Naive B cell (primary cell): ENCODE results near the gene TRAPPC10. TPM values are rescaled to one million over a fixed set of nuclear protein-coding genes. Genes with fewer than 3 reads are reported as not detected.
"Not testable (repeated sequence)": the region's sequence is repeated elsewhere in the genome, so short reads cannot be mapped to it uniquely, and the experiment has no call there.

Experiments
- ATAC-seq, 2 donors: fragments of 150-1000 bp; cut with Tn5 transposase; 2 replicates each; pipeline ENCODE4 v1.10.0; 2021; ENCODE audit warnings: low read depth in 2 of 2, mild to moderate bottlenecking in 2 of 2, moderate library complexity in 2 of 2
- DNase-seq: peaks from one replicate; pipeline ENCODE4 v3.0.0; 2022
- H3K27ac Mint-ChIP-seq, 6 donors: one replicate each; pipeline ENCODE4 v1.8.0; 2020 to 2022; ENCODE audit warnings: mild to moderate bottlenecking in 6 of 6, mixed read lengths in 6 of 6, moderate library complexity in 5 of 6, inconsistent platforms in 2 of 6
- H3K27me3 Mint-ChIP-seq, 3 donors: one replicate each; pipeline ENCODE4 v1.8.0; 2021 to 2022; ENCODE audit warnings: mixed read lengths in 3 of 3, mild to moderate bottlenecking in 1 of 3
- H3K36me3 Mint-ChIP-seq, 2 donors: one replicate each; pipeline ENCODE4 v1.8.0; 2020 to 2022; ENCODE audit warnings: mixed read lengths in 2 of 2, inconsistent platforms in 1 of 2, mild to moderate bottlenecking in 1 of 2
- H3K4me1 Mint-ChIP-seq, 3 donors: one replicate each; pipeline ENCODE4 v1.8.0; 2020 to 2022; ENCODE audit warnings: mixed read lengths in 3 of 3, inconsistent platforms in 1 of 3, mild to moderate bottlenecking in 1 of 3, moderate library complexity in 1 of 3
- H3K4me3 Mint-ChIP-seq, 8 donors: one replicate each; pipeline ENCODE4 v1.8.0; 2020 to 2022; ENCODE audit warnings: mild to moderate bottlenecking in 8 of 8, mixed read lengths in 8 of 8, moderate library complexity in 8 of 8, inconsistent platforms in 2 of 8
- H3K9me3 Mint-ChIP-seq, 7 donors: one replicate each; pipeline ENCODE4 v1.8.0; 2020 to 2022; ENCODE audit warnings: mixed read lengths in 7 of 7, mild to moderate bottlenecking in 5 of 7, inconsistent platforms in 2 of 7, moderate library complexity in 1 of 7
- polyA plus RNA-seq, 6 donors: library from polyadenylated mRNA; unstranded; fragments of 300-500 nt; fragmentation: Illumina TruSeq; gene quantifications; one replicate each; pipeline ENCODE4 v1.2.3, GENCODE V29; 2021; ENCODE audit warnings: low read depth in 6 of 6

Gene TRAPPC10
- polyA plus RNA-seq, 6 donors from 2014 or later: 23.9 to 32.2 (median 28.0) TPM

DNA sequence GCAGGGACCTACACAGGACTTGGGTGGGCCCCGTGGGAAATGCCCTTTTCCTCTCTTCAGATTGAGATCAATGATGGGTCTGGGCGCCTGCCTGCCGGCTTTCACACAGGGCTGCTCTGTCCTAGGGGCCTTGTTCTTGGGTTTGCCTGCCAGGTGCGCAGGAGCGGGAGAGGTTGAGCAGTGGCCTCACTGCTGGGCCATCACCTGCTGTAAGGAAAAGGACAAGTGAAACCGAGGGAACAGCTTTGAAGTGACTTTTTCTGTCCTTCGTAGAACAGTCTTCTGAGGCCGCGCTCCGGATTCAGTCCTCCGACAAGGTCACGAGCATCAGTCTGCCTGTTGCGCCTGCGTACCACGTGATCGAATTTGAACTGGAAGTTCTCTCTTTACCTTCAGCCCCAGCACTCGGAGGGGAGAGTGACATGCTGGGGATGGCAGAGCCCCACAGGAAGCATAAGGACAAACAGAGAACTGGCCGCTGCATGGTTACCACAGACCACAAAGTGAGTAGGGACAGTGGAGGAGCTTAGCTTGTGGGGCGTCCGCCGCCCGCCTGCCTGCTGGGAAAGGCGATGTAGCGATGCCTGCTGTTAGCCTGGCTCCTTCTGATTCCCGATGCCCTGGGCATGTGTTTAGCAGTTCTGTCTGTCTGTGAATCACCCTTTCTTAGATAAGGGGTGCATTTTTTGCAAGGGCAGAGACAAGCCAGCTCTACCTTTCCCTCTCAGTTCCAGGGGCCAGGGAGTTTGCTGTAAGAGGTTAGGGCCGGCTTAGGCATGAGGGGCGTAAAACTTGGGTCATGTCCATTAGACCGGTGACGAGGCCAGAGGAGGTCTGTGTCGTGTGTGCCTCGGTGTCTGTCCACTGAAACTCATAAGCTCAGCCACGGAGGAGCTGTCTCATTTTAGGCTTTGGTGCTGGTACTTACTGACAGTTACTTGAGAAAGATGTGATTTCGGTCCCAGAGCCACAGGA, 75.6 kb downstream of the TRAPPC10 start:
- DNase-seq: no peak
- ATAC-seq: no peak
- Mint-ChIP-seq H3K4me3 (peak overlapping the region; percentile 28 to 82 (median 72)), H3K36me3 (peaks cover 29 to 41% of the 10 kb centered on the region in 2 donors), H3K27me3 (no peaks in the 10 kb centered on the region), H3K9me3 (no peaks in the 10 kb centered on the region), H3K4me1 (peaks cover 54 to 71% (median 56%) of the 10 kb centered on the region in 3 donors), H3K27ac (peak overlapping the region; percentile 93 to 98 (median 95))

GRCh38 chr21:44088401-44088780, 76.3 kb downstream of the TRAPPC10 start:
- peak overlapping the region in 5 of 8 donors; percentile 20 to 84 (median 74) for H3K4me3 Mint-ChIP-seq
- peaks cover 51 to 69% (median 60%) of the 10 kb centered on the region in 3 donors for H3K4me1 Mint-ChIP-seq
- H3K27ac Mint-ChIP-seq: peak overlapping the region; percentile 93 to 99 (median 96)
- H3K27me3 Mint-ChIP-seq: no peaks in the 10 kb centered on the region
- no peaks in the 10 kb centered on the region for H3K9me3 Mint-ChIP-seq
- DNase-seq (no peak), ATAC-seq (no peak)
- peaks cover 22 to 34% of the 10 kb centered on the region in 2 donors for H3K36me3 Mint-ChIP-seq

DNA sequence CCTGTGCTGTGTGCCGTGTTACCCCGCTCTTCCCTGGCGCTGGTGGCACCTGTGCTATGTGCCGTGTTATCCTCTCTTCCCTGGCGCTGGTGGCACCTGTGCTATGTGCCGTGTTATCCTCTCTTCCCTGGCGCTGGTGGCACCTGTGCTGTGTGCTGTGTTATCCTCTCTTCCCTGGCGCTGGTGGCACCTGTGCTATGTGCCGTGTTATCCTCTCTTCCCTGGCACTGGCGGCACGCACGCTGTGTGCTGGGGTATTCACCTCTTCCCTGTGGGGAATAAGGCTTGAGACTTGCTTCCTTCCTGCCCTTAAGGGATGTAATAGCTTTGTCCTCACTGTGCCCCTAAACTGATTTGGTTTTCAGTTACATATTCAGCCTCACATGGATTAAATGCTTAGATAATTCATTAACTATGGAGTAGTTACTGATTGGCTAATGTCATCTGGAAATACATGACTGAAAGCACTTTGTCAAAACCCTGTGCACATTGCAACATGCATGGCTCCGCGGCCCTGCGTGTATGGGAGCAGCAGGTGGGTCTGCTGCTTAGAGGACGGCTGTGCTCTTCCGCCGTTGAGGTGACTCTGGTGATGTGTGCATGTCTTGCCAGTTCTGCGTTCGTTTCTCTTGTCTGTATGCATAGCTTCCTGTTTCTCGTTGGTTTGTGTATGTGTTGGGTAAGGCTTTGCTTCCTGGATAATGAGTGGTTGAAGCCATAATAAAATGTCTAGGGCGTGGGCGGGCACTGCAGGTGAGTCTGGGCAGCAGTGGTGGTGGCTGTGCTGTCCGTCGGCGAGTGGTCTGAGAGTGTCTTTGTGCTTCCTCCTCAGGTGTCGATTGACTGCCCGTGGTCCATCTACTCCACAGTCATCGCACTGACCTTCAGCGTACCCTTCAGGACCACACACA, 77.1 kb downstream of the TRAPPC10 start:
- Mint-ChIP-seq H3K4me3 (peak overlapping the region; percentile 64 to 85 (median 80)), H3K27ac (peak overlapping the region; percentile 93 to 99 (median 98)), H3K4me1 (peaks cover 48 to 69% (median 56%) of the 10 kb centered on the region in 3 donors), H3K36me3 (peaks cover 24 to 34% of the 10 kb centered on the region in 2 donors), H3K27me3 (no peaks in the 10 kb centered on the region), H3K9me3 (no peaks in the 10 kb centered on the region)
- DNase-seq: peak; percentile 75
- ATAC-seq: peak; percentile 79 to 84

DNA sequence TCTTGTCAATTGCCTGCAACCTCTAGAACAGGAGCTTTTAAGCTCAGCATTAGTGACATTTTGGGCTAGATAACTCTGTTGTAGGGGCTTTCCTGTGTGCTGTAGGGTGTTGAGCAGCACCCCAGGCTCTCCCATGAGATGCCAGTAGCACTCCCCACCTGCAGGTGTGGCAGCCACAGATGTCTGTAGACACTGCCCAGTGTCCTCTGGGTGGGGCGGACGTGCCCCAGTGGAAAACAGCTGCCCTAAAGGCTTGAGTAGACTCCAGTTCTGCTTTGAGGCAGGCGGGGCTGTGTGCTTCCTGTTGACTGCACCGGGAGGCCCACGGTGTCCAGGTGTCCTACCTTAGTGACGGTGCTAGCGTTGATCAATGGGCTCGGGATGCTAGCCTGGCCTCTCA, 78.2 kb downstream of the TRAPPC10 start:
- ATAC-seq (peak; percentile 76 to 84), DNase-seq (peak; percentile 78)
- H3K4me3 Mint-ChIP-seq: peak overlapping the region; percentile 14 to 84 (median 78)
- no peaks in the 10 kb centered on the region for H3K27me3 Mint-ChIP-seq
- peaks cover 44 to 62% (median 55%) of the 10 kb centered on the region in 3 donors for H3K4me1 Mint-ChIP-seq
- peaks cover 24 to 34% of the 10 kb centered on the region in 2 donors for H3K36me3 Mint-ChIP-seq
- peak overlapping the region; percentile 93 to 99 (median 98) for H3K27ac Mint-ChIP-seq
- no peaks in the 10 kb centered on the region for H3K9me3 Mint-ChIP-seq

DNA sequence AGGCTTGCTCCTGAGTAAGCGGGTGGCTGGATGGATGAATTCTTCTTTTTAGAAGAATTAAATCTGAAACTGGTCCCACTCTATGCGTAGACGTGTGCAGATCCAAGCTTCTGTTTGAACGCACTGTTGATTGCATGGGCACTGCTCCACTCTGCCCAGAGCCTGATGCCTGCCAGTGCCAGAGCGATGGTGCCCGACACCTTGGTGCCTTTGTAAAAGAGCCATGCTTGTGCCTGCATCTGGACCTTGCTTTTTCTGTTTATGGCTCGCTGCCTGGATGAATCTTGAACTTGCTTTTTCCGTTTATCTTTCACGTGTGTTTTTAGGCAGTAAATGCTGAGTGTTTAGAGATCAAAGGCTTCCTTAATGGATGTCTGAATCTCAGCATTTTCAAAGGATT, 80.1 kb downstream of the TRAPPC10 start:
- no peaks in the 10 kb centered on the region for H3K27me3 Mint-ChIP-seq
- peaks cover 40 to 61% (median 51%) of the 10 kb centered on the region in 3 donors for H3K4me1 Mint-ChIP-seq
- H3K9me3 Mint-ChIP-seq: no peaks in the 10 kb centered on the region
- H3K4me3 Mint-ChIP-seq: peak overlapping the region in 2 of 8 donors; percentile 21 to 80
- peak overlapping the region in 4 of 6 donors; percentile 71 to 99 (median 90) for H3K27ac Mint-ChIP-seq
- ATAC-seq: no peak
- peaks cover 24 to 28% of the 10 kb centered on the region in 2 donors for H3K36me3 Mint-ChIP-seq
- no peak for DNase-seq

DNA sequence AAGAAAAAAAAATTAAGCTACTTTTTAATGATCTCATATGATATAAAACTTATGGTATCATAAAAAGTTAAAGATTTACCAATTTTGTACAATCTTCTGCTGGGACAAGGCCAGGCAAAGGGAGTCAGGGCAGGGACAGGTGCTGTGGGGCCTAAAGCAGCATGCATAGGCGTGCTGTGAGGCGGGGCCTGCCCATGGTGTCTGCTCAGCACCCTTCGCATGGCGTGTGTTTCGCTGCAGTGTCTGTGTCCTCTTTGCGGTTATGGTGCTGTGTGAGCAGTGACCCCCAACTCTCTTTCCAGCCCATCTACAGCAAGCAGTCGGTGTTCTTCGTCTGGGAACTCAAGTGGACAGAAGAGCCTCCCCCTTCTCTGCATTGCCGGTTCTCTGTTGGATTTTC, 81.7 kb downstream of the TRAPPC10 start:
- Mint-ChIP-seq H3K27me3 (no peaks in the 10 kb centered on the region), H3K4me3 (peak overlapping the region in 1 of 8 donors; percentile 65), H3K9me3 (no peaks in the 10 kb centered on the region), H3K4me1 (peaks cover 30 to 46% (median 36%) of the 10 kb centered on the region in 3 donors), H3K36me3 (peaks cover 17 to 22% of the 10 kb centered on the region in 2 donors), H3K27ac (peak overlapping the region in 5 of 6 donors; percentile 78 to 96 (median 82))
- DNase-seq: no peak
- no peak for ATAC-seq

DNA sequence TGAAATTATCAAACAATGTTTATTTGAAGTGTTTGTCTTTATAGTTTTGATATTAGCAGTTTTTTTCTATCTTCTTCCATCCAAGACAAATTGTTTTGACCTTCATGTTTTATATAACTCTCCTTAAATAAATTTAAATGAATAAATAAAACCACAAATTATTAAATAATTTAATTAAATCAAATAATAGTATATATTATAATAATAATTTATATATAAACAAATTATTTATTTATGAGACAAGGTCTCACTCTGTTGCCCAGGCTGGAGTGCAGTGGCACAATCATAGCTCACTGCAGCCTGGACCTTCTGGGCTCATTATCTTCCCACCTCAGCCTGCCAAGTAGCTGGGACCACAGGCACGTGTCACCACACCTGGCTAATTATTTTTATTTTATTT, 82.7 kb downstream of the TRAPPC10 start:
- no peaks in the 10 kb centered on the region for H3K27me3 Mint-ChIP-seq
- H3K27ac Mint-ChIP-seq: peak overlapping the region in 2 of 6 donors; percentile 69 to 73
- peaks cover 20 to 35% (median 26%) of the 10 kb centered on the region in 3 donors for H3K4me1 Mint-ChIP-seq

GRCh38 chr21:44098507-44098906, 86.4 kb downstream of the TRAPPC10 start:
- not testable (repeated sequence) for H3K4me1 Mint-ChIP-seq, H3K9me3 Mint-ChIP-seq, ATAC-seq, H3K4me3 Mint-ChIP-seq, H3K27ac Mint-ChIP-seq, H3K36me3 Mint-ChIP-seq, DNase-seq, H3K27me3 Mint-ChIP-seq

More for the DNA sequence above, 82.7 kb downstream of the TRAPPC10 start:
- H3K4me3 Mint-ChIP-seq: no peak overlapping the region
- DNase-seq (no peak), ATAC-seq (no peak)
- peaks cover 6 to 16% of the 10 kb centered on the region in 2 donors for H3K36me3 Mint-ChIP-seq
- no peaks in the 10 kb centered on the region for H3K9me3 Mint-ChIP-seq

- not testable (repeated sequence) for H3K4me1 Mint-ChIP-seq, ATAC-seq, DNase-seq, H3K36me3 Mint-ChIP-seq, H3K27ac Mint-ChIP-seq, H3K27me3 Mint-ChIP-seq, H3K4me3 Mint-ChIP-seq, H3K9me3 Mint-ChIP-seq
Observed at GRCh38 chr21:44098964-44099363, 86.9 kb downstream of the TRAPPC10 start.

GRCh38 chr21:44107026-44107501, 95.0 kb downstream of the TRAPPC10 start, which contains the start of gene PWP2:
TSS of gene PWP2 (plus strand) at chr21:44107399. CDS start at chr21:44107417, 18 bp downstream.
- ATAC-seq: peak; percentile 96
- not testable (repeated sequence) for H3K36me3 Mint-ChIP-seq, H3K4me1 Mint-ChIP-seq, H3K9me3 Mint-ChIP-seq, H3K27me3 Mint-ChIP-seq
- H3K27ac Mint-ChIP-seq: peak within 1 kb of the TSS in 1 of 6 donors; percentile 72
- DNase-seq: peak; percentile 60
- peak within 1 kb of the TSS in 5 of 8 donors; percentile 37 to 85 (median 53) for H3K4me3 Mint-ChIP-seq

DNA sequence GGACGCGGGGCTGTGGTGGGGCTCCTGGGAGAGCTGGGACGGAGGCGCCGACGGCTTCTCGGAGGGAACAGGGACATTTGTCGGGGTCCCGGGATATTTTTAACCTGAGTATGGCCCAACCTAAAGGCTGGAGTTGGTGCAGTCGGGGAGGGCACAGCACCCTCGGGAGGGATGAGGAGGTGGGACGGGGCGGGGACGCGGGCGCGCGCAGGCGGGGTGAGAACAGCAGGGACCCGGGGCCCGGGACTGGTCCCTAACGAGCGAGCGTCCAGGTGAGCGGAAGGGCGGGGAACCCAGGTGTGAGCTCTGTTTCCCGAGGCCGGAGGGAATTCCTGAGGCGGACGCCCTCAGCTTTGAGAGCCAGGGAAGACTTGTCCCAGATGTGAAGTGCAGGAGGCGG, 95.5 kb downstream of the TRAPPC10 start:
- H3K27me3 Mint-ChIP-seq, H3K36me3 Mint-ChIP-seq, H3K4me1 Mint-ChIP-seq, H3K27ac Mint-ChIP-seq, H3K9me3 Mint-ChIP-seq, DNase-seq: not testable (repeated sequence)
- peak; percentile 37 to 41 for ATAC-seq
- peak overlapping the region in 2 of 8 donors; percentile 52 to 62 for H3K4me3 Mint-ChIP-seq

DNA sequence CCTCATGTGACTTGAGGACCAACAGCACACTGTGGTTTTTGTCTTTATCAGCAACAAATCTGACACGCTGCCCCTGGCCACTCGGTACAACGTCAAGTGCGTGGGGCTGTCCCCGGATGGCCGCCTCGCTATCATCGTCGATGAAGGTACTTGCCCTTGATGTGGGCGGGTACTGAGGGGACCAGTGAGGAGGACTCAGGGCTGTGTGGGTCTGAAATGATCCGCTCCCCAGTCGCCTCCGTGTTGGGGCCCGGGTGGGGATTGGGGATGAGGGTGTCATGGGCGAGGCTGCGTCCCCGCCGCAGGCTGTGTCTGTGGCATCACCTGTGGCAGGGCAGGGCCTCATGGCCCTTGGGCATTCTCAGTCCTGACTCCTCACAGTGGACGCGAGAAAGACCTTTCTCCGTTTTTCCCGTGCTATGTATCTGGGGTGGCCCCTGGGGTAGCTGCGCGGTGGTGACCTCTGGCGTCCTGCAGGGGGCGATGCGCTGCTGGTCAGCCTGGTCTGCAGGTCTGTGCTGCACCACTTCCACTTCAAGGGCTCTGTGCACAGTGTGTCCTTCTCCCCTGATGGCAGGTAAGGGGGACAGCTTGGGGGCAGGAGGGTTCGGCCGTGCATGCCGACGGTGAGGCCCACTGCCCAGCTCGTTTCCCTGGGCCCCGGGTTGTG, 101.7 kb downstream of the TRAPPC10 start:
- not testable (repeated sequence) for DNase-seq, H3K9me3 Mint-ChIP-seq, H3K36me3 Mint-ChIP-seq, H3K4me1 Mint-ChIP-seq, H3K4me3 Mint-ChIP-seq, H3K27ac Mint-ChIP-seq, H3K27me3 Mint-ChIP-seq
- ATAC-seq: peak in 1 of 2 donors; percentile 56
